IMR-90 (cell line): Measurements from ENCODE around the gene KTN1. TPM values are rescaled to one million over a fixed set of nuclear protein-coding genes. Genes with fewer than 3 reads are reported as not detected.

ENCODE experiments used
- ATAC-seq: fragments of 200-7000 bp; cut with Tn5 transposase; 2 replicates; pipeline ENCODE4 v1.9.1; 2020; ENCODE audit warnings: low read depth, mild to moderate bottlenecking, moderate library complexity
- BruUV-seq: library from RNA; stranded (reverse); fragments of 400-500 nt; replicated peaks from 2 replicates; lab custom pipeline; 2021; lab: Mats Ljungman, UMichigan
- CTCF ChIA-PET: fragments of 300-600 bp; formaldehyde crosslinking; extraction: SDS; loops from one replicate; lab custom pipeline; 2021; ENCODE audit warnings: antibody characterized with exemption; lab: Yijun Ruan, JAX
- POLR2A ChIA-PET: fragments of 300-600 bp; sonication (Branson Sonifier 250); formaldehyde crosslinking; loops from one replicate; lab custom pipeline; 2022; ENCODE audit warnings: antibody characterized with exemption; ENCODE audit not compliant: unreplicated experiment; lab: Charles Lee
- DNase-seq: peaks from one replicate; pipeline ENCODE4 v3.0.0; 2013
- H2AFZ ChIP-seq: replicated peaks from 2 replicates; pipeline ENCODE3; 2013; ENCODE audit warnings: low read length, mild to moderate bottlenecking; ENCODE audit not compliant: poor library complexity
- H2AK5ac ChIP-seq: 2 replicates; pipeline ENCODE4 v1.6.1; 2013; ENCODE audit warnings: low read depth, low read length, inconsistent platforms
- H2AK9ac ChIP-seq: replicated peaks from 2 replicates; pipeline ENCODE3; 2013; ENCODE audit warnings: mild to moderate bottlenecking, low read depth, low read length, moderate library complexity; ENCODE audit not compliant: poor library complexity
- H2BK120ac ChIP-seq: 2 replicates; pipeline ENCODE4 v1.6.1; 2013; ENCODE audit warnings: low read depth, low read length, inconsistent platforms
- H2BK15ac ChIP-seq: 3 replicates; pipeline ENCODE4 v1.6.1; 2013; ENCODE audit warnings: low read depth, low read length, inconsistent platforms
- H2BK20ac ChIP-seq: 2 replicates; pipeline ENCODE4 v1.6.1; 2013; ENCODE audit warnings: low read depth, mild to moderate bottlenecking, inconsistent platforms, low read length, moderate library complexity
- H2BK5ac ChIP-seq: 2 replicates; pipeline ENCODE4 v1.6.1; 2013; ENCODE audit warnings: mild to moderate bottlenecking, low read depth, low read length, inconsistent platforms; ENCODE audit not compliant: poor library complexity, severe bottlenecking
- H3K14ac ChIP-seq: replicated peaks from 2 replicates; pipeline ENCODE4 v1.6.1; 2013; ENCODE audit warnings: low read depth, low read length, inconsistent platforms
- H3K18ac ChIP-seq: 2 replicates; pipeline ENCODE4 v1.6.1; 2013; ENCODE audit warnings: low read depth, low read length, control low read depth
- H3K23ac ChIP-seq: 2 replicates; pipeline ENCODE4 v1.6.1; 2013; ENCODE audit warnings: low read depth, low read length, inconsistent platforms
- H3K27ac ChIP-seq: 2 replicates; pipeline ENCODE4 v1.5.1; 2013; ENCODE audit warnings: mild to moderate bottlenecking, control low read depth, low read length; ENCODE audit not compliant: insufficient read depth
- H3K27me3 ChIP-seq: 2 replicates; pipeline ENCODE4 v1.6.1; 2013; ENCODE audit warnings: low read length; ENCODE audit not compliant: control insufficient read depth, insufficient read depth
- H3K36me3 ChIP-seq: 2 replicates; pipeline ENCODE4 v1.6.1; 2013; ENCODE audit warnings: low read length, mixed read lengths; ENCODE audit not compliant: control insufficient read depth, insufficient read depth
- H3K4ac ChIP-seq: 2 replicates; pipeline ENCODE4 v1.6.1; 2013; ENCODE audit warnings: low read depth, low read length, inconsistent platforms
- H3K4me1 ChIP-seq: 2 replicates; pipeline ENCODE4 v1.6.1; 2013; ENCODE audit warnings: low read length, mixed read lengths; ENCODE audit not compliant: control insufficient read depth, insufficient read depth
- H3K4me2 ChIP-seq: 2 replicates; pipeline ENCODE4 v1.6.1; 2013; ENCODE audit warnings: low read depth, mild to moderate bottlenecking, control low read depth, low read length, moderate library complexity
- H3K4me3 ChIP-seq: 2 replicates; pipeline ENCODE4 v1.5.1; 2013; ENCODE audit warnings: low read depth, mild to moderate bottlenecking, control low read depth, low read length, moderate library complexity; ENCODE audit not compliant: insufficient read depth
- H3K56ac ChIP-seq: 2 replicates; pipeline ENCODE4 v1.6.1; 2013; ENCODE audit warnings: low read length, inconsistent platforms; ENCODE audit not compliant: insufficient read depth; ENCODE audit errors: extremely low read depth
- H3K79me1 ChIP-seq, 2 experiments: 2 replicates each; pipeline ENCODE4 v1.6.1; 2013; ENCODE audit warnings: low read length in 2 of 2, inconsistent platforms in 1 of 2, low read depth in 1 of 2
- H3K9ac ChIP-seq: 2 replicates; pipeline ENCODE4 v1.6.1; 2013; ENCODE audit warnings: low read depth, low read length, control low read depth
- H3K9me1 ChIP-seq: 2 replicates; pipeline ENCODE4 v1.6.1; 2013; ENCODE audit warnings: low read length, inconsistent platforms; ENCODE audit not compliant: insufficient read depth
- H3K9me3 ChIP-seq: 2 replicates; pipeline ENCODE4 v1.6.1; 2013; ENCODE audit warnings: low read length; ENCODE audit not compliant: control insufficient read depth, insufficient read depth
- H4K20me1 ChIP-seq: 2 replicates; pipeline ENCODE4 v1.6.1; 2013; ENCODE audit warnings: low read length, inconsistent platforms; ENCODE audit not compliant: insufficient read depth
- H4K5ac ChIP-seq: 2 replicates; pipeline ENCODE4 v1.6.1; 2013; ENCODE audit warnings: mild to moderate bottlenecking, low read depth, low read length, control low read depth
- H4K8ac ChIP-seq, 2 experiments: 2 replicates each; pipeline ENCODE4 v1.6.1; 2013; ENCODE audit warnings: low read depth in 2 of 2, low read length in 2 of 2, control low read depth in 1 of 2, inconsistent platforms in 1 of 2
- H4K91ac ChIP-seq: 2 replicates; pipeline ENCODE4 v1.6.1; 2013; ENCODE audit warnings: low read depth, low read length, inconsistent platforms; ENCODE audit not compliant: insufficient read depth
- CHD1 ChIP-seq: IDR thresholded peaks from 2 replicates; pipeline ENCODE4 v1.6.1; 2012; ENCODE audit warnings: low read depth, low read length, improper control_type of control experiment
- FOS ChIP-seq: fragments of 150-350 bp; IDR thresholded peaks from 2 replicates; pipeline ENCODE4 v1.6.1; 2016; ENCODE audit warnings: low read depth, low read length
- MAZ ChIP-seq: IDR thresholded peaks from 2 replicates; pipeline ENCODE4 v1.6.1; 2012; ENCODE audit warnings: low read depth, mild to moderate bottlenecking, low read length, improper control_type of control experiment, moderate library complexity, borderline replicate concordance
- NFE2L2 ChIP-seq: fragments of 150-350 bp; IDR thresholded peaks from 2 replicates; pipeline ENCODE4 v1.6.1; 2016; ENCODE audit warnings: low read depth, mild to moderate bottlenecking, low read length
- WGBS, 2 experiments: methylation state at CpG; one replicate each; pipeline versions ENCODE4 v1.1.5 to v1.1.7; 2013; ENCODE audit warnings: missing lambda C conversion rate in 2 of 2; ENCODE audit not compliant: insufficient read length in 1 of 2; ENCODE audit errors: extremely low coverage in 2 of 2; 5-methylcytosine and 5-hydroxymethylcytosine counted together
- dilution Hi-C: fragments of 300-500 bp; cut with HindIII; formaldehyde crosslinking; loops from one replicate; pipeline ENCODE4 v1.14.3; 2018; ENCODE audit warnings: low sequenced_read_pairs; ENCODE audit not compliant: unreplicated experiment
- in situ Hi-C: fragments of 300-500 bp; cut with MboI; formaldehyde crosslinking; loops from 3 replicates; pipeline ENCODE4 v1.14.3; 2019; ENCODE audit warnings: low sequenced_read_pairs, inconsistent platforms, mixed read lengths
- intact Hi-C: fragments of 100-400 bp; cut with micrococcal nuclease; formaldehyde crosslinking; loops from 2 replicates; pipeline ENCODE4 v1.10.0; 2022
- polyA plus RNA-seq, 3 experiments: library from polyadenylated mRNA; depleted of rRNA; stranded (reverse); fragments of >200 nt; gene quantifications; 2 replicates each; pipeline ENCODE4 v1.2.3, GENCODE V29; 2012; ENCODE audit warnings: low replicate concordance in 1 of 3
- total RNA-seq: library from RNA; depleted of rRNA; stranded (reverse); fragments of >200 nt; gene quantifications from 2 replicates; pipeline ENCODE4 v1.2.3, GENCODE V29; 2012

Gene KTN1
- total and polyA plus RNA-seq, 2 of the 4 experiments (the other 2 are of a cell fraction): 42.1 to 57.2 TPM

DNA sequence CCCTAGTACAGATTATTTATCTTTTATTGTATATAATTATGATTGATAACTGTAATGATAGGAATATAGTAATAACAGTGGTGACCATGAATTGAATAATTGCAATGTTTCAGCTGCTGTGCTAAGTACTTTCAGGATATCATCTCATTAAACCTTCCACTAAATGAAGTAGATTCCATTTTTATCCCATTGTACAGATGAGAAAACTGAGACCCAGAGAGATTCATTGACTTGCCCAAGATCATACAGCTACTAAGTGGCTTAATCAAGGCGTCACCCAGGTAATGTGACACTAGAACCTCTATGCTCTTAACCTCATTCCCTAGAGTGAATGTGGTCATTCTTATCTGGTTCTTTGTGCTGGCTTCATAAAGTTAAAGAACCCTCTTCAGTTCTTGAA, 124.6 kb downstream of the KTN1 start:
- Histone ChIP-seq H3K9ac (no peak overlapping the region), H2BK120ac (no peak overlapping the region), H3K9me1 (0 out of 2 replicates have a peak, but pooled peaks cover 4% of the 10 kb centered on the region), H2BK15ac (no peak overlapping the region), H4K5ac (no peak overlapping the region), H3K4me2 (no peak overlapping the region), H4K91ac (no peak overlapping the region), H3K27ac (no peak overlapping the region), H2AFZ (no peak overlapping the region), H2BK5ac (no peak overlapping the region), H4K20me1 (no peaks in the 10 kb centered on the region), H3K4me3 (no peak overlapping the region), H4K8ac (no peak overlapping the region), H3K14ac (no peak overlapping the region), H3K18ac (no peak overlapping the region), H3K9me3 (no peaks in the 10 kb centered on the region), H2AK9ac (no peak overlapping the region), H3K56ac (no peak overlapping the region), H3K4me1 (peaks cover 1% of the 10 kb centered on the region), H3K4ac (no peak overlapping the region), H3K27me3 (no peaks in the 10 kb centered on the region), H3K23ac (no peak overlapping the region), H2BK20ac (no peak overlapping the region), H3K36me3 (peaks cover 3% of the 10 kb centered on the region; the same call in 1 of the 2 replicates), H3K79me1 (no peaks in the 10 kb centered on the region), H2AK5ac (no peak overlapping the region)
- CTCF ChIA-PET: no interaction called here
- DNase-seq (no peak), ATAC-seq (no peak)
- no peak for TF ChIP-seq NFE2L2
- TF ChIP-seq CHD1: no peak
- TF ChIP-seq FOS: no peak
- no peak for TF ChIP-seq MAZ
- dilution Hi-C loops (no loop called here), intact Hi-C loops (loop anchor here (10.0 kb wide), 1 partner anchor 570 kb away; no protein-coding TSS in a partner anchor), in situ Hi-C loops (loop anchor here (5.0 to 25.0 kb wide), 3 partner anchors 408 to 773 kb away; partner anchors contain the start of gene PELI2)
- no CpG with 5 or more reads among the region's 1 CpG for WGBS, 2 experiments
- no TSS peak for BruUV-seq
- POLR2A ChIA-PET: no interaction called here
